Ascending aorta (tissue), 2 donors: Measurements from ENCODE around the gene OR10H5. TPM values are rescaled to one million over a fixed set of nuclear protein-coding genes. Genes with fewer than 3 reads are reported as not detected.
"Not testable (repeated sequence)": the region's sequence is repeated elsewhere in the genome, so short reads cannot be mapped to it uniquely, and the experiment has no call there.

Experiments
- DNase-seq, 2 donors: peaks; one replicate each; pipeline ENCODE4 v3.0.0-alpha.2; 2019; ENCODE audit warnings: low spot score in 2 of 2
- H3K27ac ChIP-seq, 2 donors: fragments of 200-600 bp; sonication (generic); one replicate each; pipeline ENCODE4 v1.5.1; 2016 to 2017; ENCODE audit warnings: mild to moderate bottlenecking in 1 of 2
- H3K27me3 ChIP-seq: fragments of 200-600 bp; sonication (generic); one replicate; pipeline ENCODE4 v1.5.1; 2017
- H3K36me3 ChIP-seq, 2 donors: fragments of 200-600 bp; sonication (generic); one replicate each; pipeline ENCODE4 v1.5.1; 2016
- H3K4me1 ChIP-seq, 2 donors: fragments of 200-600 bp; sonication (generic); one replicate each; pipeline ENCODE4 v1.5.1; 2016 to 2017; ENCODE audit warnings: mild to moderate bottlenecking in 1 of 2
- H3K4me3 ChIP-seq, 2 donors: fragments of 200-600 bp; sonication (generic); one replicate each; pipeline ENCODE4 v1.5.1; 2016 to 2017; ENCODE audit warnings: mild to moderate bottlenecking in 1 of 2
- H3K9me3 ChIP-seq, 2 donors: fragments of 200-600 bp; sonication (generic); one replicate each; pipeline ENCODE4 v1.5.1; 2016
- CTCF ChIP-seq, 3 experiments: fragments of 200-600 bp in 2 of 3; fragments of 450-650 bp in 1 of 3; sonication (generic) in 2 of 3; IDR thresholded peaks; one replicate each; pipeline ENCODE4 v1.5.1; 2016 to 2019; ENCODE audit warnings: antibody characterized with exemption in 3 of 3, mild to moderate bottlenecking in 1 of 3, moderate library complexity in 1 of 3
- intact Hi-C: fragments of 100-400 bp; cut with DNase I; formaldehyde crosslinking; loops from one replicate; pipeline ENCODE4 v1.15.1; 2023
- total RNA-seq: library from RNA; depleted of rRNA; stranded (reverse); fragments of >200 nt; gene quantifications from one replicate; pipeline ENCODE4 v1.1.0, GENCODE V29; 2016

Gene OR10H5
- total RNA-seq, 1 donor from 2014 or later = not detected

- intact Hi-C loops = no loop called here
- no peaks in the 10 kb centered on the region for H3K4me1 ChIP-seq
- H3K27ac ChIP-seq = no peak overlapping the region
- DNase-seq = no peak
- H3K4me3 ChIP-seq = no peak overlapping the region
- no peaks in the 10 kb centered on the region for H3K9me3 ChIP-seq
- H3K36me3 ChIP-seq = no peaks in the 10 kb centered on the region
- no peaks in the 10 kb centered on the region for H3K27me3 ChIP-seq
- no peak for TF ChIP-seq CTCF (IDR thresholded peaks at IDR 0.05)
Measured at GRCh38 chr19:15829306-15829698, 41.8 kb downstream of the OR10H5 start.

GRCh38 chr19:15829786-15830185 lies 42.3 kb downstream of the OR10H5 start:
- DNase-seq = no peak
- H3K36me3 ChIP-seq = no peaks in the 10 kb centered on the region
- intact Hi-C loops = loop anchor here (10.0 kb wide), 2 partner anchors 235 to 355 kb away; partner anchors contain the start of gene FAM32A
- no peak overlapping the region for H3K27ac ChIP-seq
- no peaks in the 10 kb centered on the region for H3K27me3 ChIP-seq
- H3K9me3 ChIP-seq = no peaks in the 10 kb centered on the region
- TF ChIP-seq CTCF (IDR thresholded peaks at IDR 0.05) = no peak
- no peaks in the 10 kb centered on the region for H3K4me1 ChIP-seq
- H3K4me3 ChIP-seq = no peak overlapping the region

- H3K27ac ChIP-seq = no peak overlapping the region
- peaks cover 2 to 5% of the 10 kb centered on the region in 2 donors for H3K4me1 ChIP-seq
- no peaks in the 10 kb centered on the region for H3K36me3 ChIP-seq
- DNase-seq = no peak
- TF ChIP-seq CTCF (IDR thresholded peaks at IDR 0.05) = no peak
- H3K4me3 ChIP-seq = no peak overlapping the region
- intact Hi-C loops = loop anchor here (10.0 kb wide), 2 partner anchors 233 to 353 kb away; partner anchors contain the start of gene FAM32A
- no peaks in the 10 kb centered on the region for H3K9me3 ChIP-seq
- H3K27me3 ChIP-seq = no peaks in the 10 kb centered on the region
Measured at GRCh38 chr19:15831626-15832025, 44.2 kb downstream of the OR10H5 start.

- not testable (repeated sequence) for H3K27me3 ChIP-seq, H3K4me1 ChIP-seq, H3K36me3 ChIP-seq, H3K9me3 ChIP-seq, H3K4me3 ChIP-seq, H3K27ac ChIP-seq, DNase-seq
- intact Hi-C loops = loop anchor here (10.0 kb wide), 2 partner anchors 231 to 351 kb away; partner anchors contain the start of gene FAM32A
Measured at GRCh38 chr19:15834232-15834631, 46.8 kb downstream of the OR10H5 start.

- H3K27me3 ChIP-seq, H3K9me3 ChIP-seq, DNase-seq, H3K4me1 ChIP-seq, H3K36me3 ChIP-seq: not testable (repeated sequence)
- intact Hi-C loops = loop anchor here (1.0 to 10.0 kb wide), 6 partner anchors 55 to 728 kb away; partner anchors contain the start of genes FAM32A, RAB8A and SYDE1
- peak overlapping the region; percentile 96 to 98 for H3K27ac ChIP-seq
- H3K4me3 ChIP-seq = peak overlapping the region; percentile 79 to 88
Measured at GRCh38 chr19:15835565-15836329, 48.3 kb downstream of the OR10H5 start.

GRCh38 chr19:15836330-15837220 lies 49.1 kb downstream of the OR10H5 start:
- peaks cover 2 to 5% of the 10 kb centered on the region in 2 donors for H3K4me1 ChIP-seq
- H3K9me3 ChIP-seq = no peaks in the 10 kb centered on the region
- no peak for TF ChIP-seq CTCF (IDR thresholded peaks at IDR 0.05)
- peak; percentile 93 to 98 for DNase-seq
- H3K36me3 ChIP-seq = no peaks in the 10 kb centered on the region
- no peaks in the 10 kb centered on the region for H3K27me3 ChIP-seq
- peak overlapping the region; percentile 79 to 88 for H3K4me3 ChIP-seq
- peak overlapping the region; percentile 96 to 98 for H3K27ac ChIP-seq
- intact Hi-C loops = loop anchor here (1.0 to 10.0 kb wide), 6 partner anchors 56 to 729 kb away; partner anchors contain the start of genes FAM32A, RAB8A and SYDE1
